GM19324 (cell line): ENCODE data around the gene ARHGAP1.
"Not testable (repeated sequence)": the region's sequence is repeated elsewhere in the genome, so short reads cannot be mapped to it uniquely, and the experiment has no call there.

Experiments
- ATAC-seq: cut with Tn5 transposase; IDR thresholded peaks from one replicate; pipeline ENCODE4 v1.9.1; 2021; ENCODE audit warnings: mild to moderate bottlenecking, moderate library complexity; ENCODE audit not compliant: unreplicated experiment, low FRiP score

The ARHGAP1 gene

DNA sequence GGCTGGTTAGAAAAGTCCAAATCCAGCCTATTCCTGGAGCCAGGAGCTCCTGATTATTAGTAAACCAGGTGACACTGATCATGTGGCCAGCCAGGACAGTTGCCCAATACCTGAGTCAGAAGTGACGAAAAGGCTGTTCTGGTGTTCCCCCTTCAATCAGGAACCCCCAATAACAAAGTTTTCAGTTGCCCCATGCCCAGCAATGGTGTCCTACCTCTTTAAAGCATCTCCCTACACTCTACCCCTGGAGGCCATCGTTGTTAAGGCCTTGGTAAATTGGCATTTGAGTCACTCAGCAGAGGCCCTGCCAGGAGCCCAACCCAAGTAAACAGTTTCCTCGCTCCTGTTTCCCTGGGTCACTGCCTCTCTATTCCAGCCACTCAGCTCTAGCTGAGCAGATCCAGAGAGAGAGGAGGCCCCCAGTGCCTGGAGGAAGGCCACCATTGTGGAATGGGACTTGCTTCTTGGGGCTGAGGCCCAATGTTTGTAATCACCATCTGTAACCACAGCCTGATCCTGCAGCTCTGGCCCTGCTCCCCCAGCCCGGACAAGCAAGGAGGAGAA is 25.0 kb downstream of the ARHGAP1 start:
- no peak for ATAC-seq

DNA sequence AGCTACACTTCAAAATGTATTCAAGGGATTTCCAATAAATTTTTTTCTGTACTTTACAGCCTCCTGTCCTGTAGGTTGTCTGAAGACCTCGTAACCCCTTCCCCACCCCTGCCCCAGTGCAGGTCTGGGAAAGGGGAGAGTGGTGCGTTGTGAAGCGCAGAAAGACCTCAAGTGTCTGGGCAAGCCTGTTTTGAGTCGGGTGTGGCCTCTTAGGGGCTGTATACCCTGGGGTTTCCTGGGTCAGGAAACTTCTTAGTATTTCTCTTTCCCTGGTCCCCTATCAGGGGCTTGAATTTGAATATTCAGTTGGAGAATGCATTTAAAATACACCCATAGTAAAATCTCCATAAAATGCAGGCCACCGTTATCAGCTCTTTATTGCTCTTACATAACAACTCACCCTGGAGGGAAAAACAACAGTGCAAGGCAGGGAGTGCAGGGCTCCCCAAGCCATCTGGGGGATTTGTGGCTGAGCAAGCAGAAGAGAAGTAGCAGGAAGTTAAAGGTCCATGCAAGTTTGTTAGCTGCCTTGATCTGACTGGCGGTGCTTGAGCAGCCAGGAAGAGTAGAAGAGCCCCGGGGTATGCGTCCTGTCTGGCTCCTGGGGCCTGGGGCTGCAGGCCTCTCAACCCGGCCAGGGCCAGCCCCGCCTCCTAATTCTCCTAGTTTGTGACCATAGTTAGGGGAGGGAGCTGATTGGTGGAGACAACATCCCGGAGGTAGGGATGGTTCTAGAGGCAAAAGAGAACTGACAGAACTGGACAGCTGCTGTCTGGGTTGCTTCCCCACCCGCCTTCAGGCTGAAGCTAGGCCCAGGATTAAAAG is 25.7 kb downstream of the ARHGAP1 start:
- no peak for ATAC-seq

- no peak for ATAC-seq
These were observed 26.5 kb downstream of the ARHGAP1 start for GRCh38 chr11:46673713-46674462.

- no peak for ATAC-seq
These were observed 28.0 kb downstream of the ARHGAP1 start for GRCh38 chr11:46672381-46672839.

- ATAC-seq: no peak
These were observed 28.5 kb downstream of the ARHGAP1 start for GRCh38 chr11:46671958-46672315.

DNA sequence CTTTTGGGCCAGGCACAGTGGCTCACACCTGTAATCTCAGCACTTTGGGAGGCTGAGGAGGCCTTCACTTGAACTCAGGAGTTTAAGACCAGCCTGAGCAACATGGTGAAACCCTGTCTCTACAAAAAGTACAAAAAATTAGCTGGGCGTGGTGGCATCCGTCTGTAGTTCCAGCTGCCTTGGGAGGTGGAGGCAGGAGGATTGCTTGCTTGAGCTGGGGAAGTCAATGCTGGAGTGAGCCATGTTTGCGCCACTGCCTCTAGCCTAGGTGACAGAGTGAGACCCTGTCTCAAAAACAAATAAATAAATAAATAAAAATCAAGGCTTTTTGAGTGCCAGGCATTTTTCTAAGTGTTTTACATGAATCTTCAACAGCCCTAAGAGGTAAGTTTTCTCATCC is 29.9 kb downstream of the ARHGAP1 start:
- not testable (repeated sequence) for ATAC-seq

- no peak for ATAC-seq
These were observed 30.7 kb downstream of the ARHGAP1 start for GRCh38 chr11:46669711-46670139.

- ATAC-seq: no peak
These were observed 31.8 kb downstream of the ARHGAP1 start for GRCh38 chr11:46668480-46669085.

GRCh38 chr11:46667043-46667481 is 33.4 kb downstream of the ARHGAP1 start:
- ATAC-seq: no peak

DNA sequence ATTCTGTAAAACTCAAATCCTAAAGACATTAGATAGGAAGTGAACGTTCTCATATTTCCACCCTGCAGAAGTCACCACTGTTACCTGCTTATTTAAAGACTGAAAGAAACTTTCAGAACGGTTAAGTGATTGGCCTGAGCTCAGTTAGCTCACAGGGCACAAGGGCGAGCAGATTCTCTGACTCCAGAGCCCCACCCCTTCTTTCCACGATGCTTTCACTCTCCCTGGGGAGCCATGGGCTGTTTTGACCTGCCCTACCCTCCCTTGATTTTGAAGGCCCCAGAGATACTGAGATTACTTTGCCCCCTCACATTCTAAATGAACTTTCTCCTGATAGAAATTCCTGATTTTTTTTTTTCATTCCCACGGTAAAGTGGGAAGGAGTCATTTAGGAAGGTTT is 33.9 kb downstream of the ARHGAP1 start:
- no peak for ATAC-seq

DNA sequence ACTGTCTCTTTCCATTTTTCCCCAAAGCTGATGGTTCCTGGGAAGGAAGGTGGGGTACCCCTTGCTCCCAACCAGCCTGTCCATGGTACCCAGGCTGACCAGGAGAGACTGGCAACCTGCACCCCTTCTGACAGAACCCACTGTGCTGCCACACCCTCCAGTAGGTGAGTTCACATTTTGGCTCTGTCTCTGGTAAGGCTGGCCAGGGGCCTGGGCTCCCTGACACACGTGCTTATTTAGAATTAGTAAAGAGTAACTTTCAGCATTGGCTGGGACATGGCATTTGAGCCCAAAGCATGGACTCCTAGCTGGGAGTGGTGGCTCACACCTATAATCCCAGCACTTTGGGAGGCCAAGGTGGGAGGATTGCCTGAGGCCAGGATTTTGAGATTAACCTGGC is 35.1 kb downstream of the ARHGAP1 start:
- no peak for ATAC-seq

GRCh38 chr11:46664612-46665011 is 35.8 kb downstream of the ARHGAP1 start:
- no peak for ATAC-seq

- ATAC-seq: no peak
These were observed 37.0 kb downstream of the ARHGAP1 start for GRCh38 chr11:46663277-46663940.

DNA sequence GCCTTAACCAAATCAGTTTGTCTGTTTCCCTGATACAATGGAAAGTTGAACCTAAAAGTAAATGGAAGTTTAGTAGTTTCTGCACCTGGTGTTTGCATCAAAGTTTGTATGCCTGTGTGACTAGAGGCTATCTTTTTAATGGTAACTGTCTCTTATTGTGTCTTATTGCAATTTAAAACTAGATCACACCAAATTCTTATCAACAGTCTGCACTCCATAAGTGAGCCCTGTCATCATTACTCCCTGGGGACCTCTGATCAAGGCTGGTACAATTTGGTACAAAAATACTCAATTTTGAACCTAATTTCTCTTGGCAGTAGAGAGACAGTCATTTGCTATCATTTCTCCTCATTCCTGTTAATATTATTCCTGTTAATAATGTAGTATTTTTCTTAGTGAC is 38.1 kb downstream of the ARHGAP1 start:
- no peak for ATAC-seq

GRCh38 chr11:46661836-46662235 is 38.6 kb downstream of the ARHGAP1 start:
- ATAC-seq: no peak

DNA sequence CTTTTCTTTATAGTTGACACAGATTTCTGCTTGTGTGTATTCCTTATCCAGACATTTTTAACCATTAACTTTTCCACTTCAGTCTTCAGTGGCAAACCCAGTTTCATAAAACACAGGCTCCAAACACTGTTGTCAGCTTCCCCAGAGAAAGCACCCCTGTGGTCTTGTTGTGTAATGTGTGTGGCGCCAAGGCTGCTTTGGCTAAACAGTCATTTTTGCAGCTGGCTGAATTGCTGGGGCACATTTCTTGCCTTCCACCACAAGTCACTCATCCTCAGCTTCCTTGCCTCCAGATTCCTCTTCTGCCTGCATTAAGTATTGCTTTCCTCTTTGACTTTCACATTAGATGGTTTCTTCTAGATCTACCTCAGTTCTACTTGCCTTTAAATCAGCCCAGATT is 40.5 kb downstream of the ARHGAP1 start:
- no peak for ATAC-seq

- ATAC-seq: no peak
These were observed 42.2 kb downstream of the ARHGAP1 start for GRCh38 chr11:46658259-46658658.

GRCh38 chr11:46657186-46657585 is 43.2 kb downstream of the ARHGAP1 start:
- ATAC-seq: no peak

DNA sequence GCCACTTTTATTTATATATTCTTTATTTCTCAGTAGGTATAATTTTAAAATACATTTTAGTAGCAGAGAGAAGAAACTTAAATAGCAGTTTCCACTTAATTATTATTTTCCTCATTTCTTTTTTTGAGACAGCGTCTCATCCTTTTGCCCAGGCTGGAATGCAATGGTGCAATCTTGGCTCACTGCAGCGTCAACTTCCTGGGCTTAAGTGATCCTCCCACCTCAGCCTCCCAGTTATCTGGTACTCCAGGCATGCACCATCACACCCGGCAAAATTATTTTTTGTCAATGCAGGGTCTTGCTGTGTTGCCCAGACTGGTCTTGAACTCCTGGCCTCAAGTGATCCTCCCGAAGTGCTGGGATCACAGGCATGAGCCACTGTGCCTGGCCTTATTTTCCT is 44.8 kb downstream of the ARHGAP1 start:
- no peak for ATAC-seq

GRCh38 chr11:46649180-46649738 is 51.2 kb downstream of the ARHGAP1 start:
- no peak for ATAC-seq
